ENCODE results near the gene SLC25A14. TPM values are rescaled to one million over a fixed set of nuclear protein-coding genes. Genes with fewer than 3 reads are reported as not detected.
"Not testable (repeated sequence)": the region's sequence is repeated elsewhere in the genome, so short reads cannot be mapped to it uniquely, and the experiment has no call there.

SLC25A14 gene
- 10 to 100 TPM in 2 of 3 donors, 1 to 10 TPM in 1; 9.6 to 11.3 (median 10.9) TPM for total RNA-seq

GRCh38 chrX:130339408-130340222 is at the start of gene SLC25A14:
TSS of gene SLC25A14 (plus strand) at chrX:130339919. CDS start at chrX:130340279, 360 bp downstream.
- ATAC-seq (peak; percentile 90 to 94), DNase-seq (peak; percentile 52)
- Mint-ChIP-seq H3K4me3 (peak within 1 kb of the TSS; percentile 93), H3K36me3 (ENCODE audit: insufficient read depth) (no peaks in the 10 kb centered on the region), H3K4me1 (ENCODE audit: low read depth) (peaks cover 15% of the 10 kb centered on the region), H3K9me3 (no peaks in the 10 kb centered on the region), H3K27me3 (ENCODE audit: low read depth) (no peaks in the 10 kb centered on the region)

- ATAC-seq: no peak
- H3K4me1 Mint-ChIP-seq (ENCODE audit: low read depth): no peaks in the 10 kb centered on the region
Measured at GRCh38 chrX:130295519-130296296, 44.0 kb upstream of the SLC25A14 start.

GRCh38 chrX:130296297-130296678 is 43.4 kb upstream of the SLC25A14 start:
- Mint-ChIP-seq H3K4me1 (ENCODE audit: low read depth) (no peaks in the 10 kb centered on the region), H3K4me3 (no peak overlapping the region), H3K36me3 (ENCODE audit: insufficient read depth) (no peaks in the 10 kb centered on the region), H3K27me3 (ENCODE audit: low read depth) (peaks cover 5% of the 10 kb centered on the region), H3K9me3 (no peaks in the 10 kb centered on the region)
- no peak for ATAC-seq
- no peak for DNase-seq

More at GRCh38 chrX:130295519-130296296, 44.0 kb upstream of the SLC25A14 start:
- Mint-ChIP-seq H3K9me3 (no peaks in the 10 kb centered on the region), H3K27me3 (ENCODE audit: low read depth) (peaks cover 5% of the 10 kb centered on the region), H3K36me3 (ENCODE audit: insufficient read depth) (no peaks in the 10 kb centered on the region), H3K4me3 (no peak overlapping the region)
- DNase-seq: no peak

- Mint-ChIP-seq H3K4me1 (ENCODE audit: low read depth) (no peaks in the 10 kb centered on the region), H3K27me3 (ENCODE audit: low read depth) (peaks cover 5% of the 10 kb centered on the region), H3K4me3 (no peak overlapping the region), H3K36me3 (ENCODE audit: insufficient read depth) (no peaks in the 10 kb centered on the region), H3K9me3 (no peaks in the 10 kb centered on the region)
- DNase-seq: no peak
- no peak for ATAC-seq
Measured at GRCh38 chrX:130296743-130297142, 43.0 kb upstream of the SLC25A14 start.

GRCh38 chrX:130299279-130300009 is 40.3 kb upstream of the SLC25A14 start:
- ATAC-seq: no peak

GRCh38 chrX:130300010-130300282 is 39.8 kb upstream of the SLC25A14 start:
- H3K36me3 Mint-ChIP-seq (ENCODE audit: insufficient read depth): no peaks in the 10 kb centered on the region
- H3K27me3 Mint-ChIP-seq (ENCODE audit: low read depth): peaks cover 3% of the 10 kb centered on the region
- H3K4me3 Mint-ChIP-seq: no peak overlapping the region
- no peak for ATAC-seq
- DNase-seq: no peak
- no peaks in the 10 kb centered on the region for H3K4me1 Mint-ChIP-seq (ENCODE audit: low read depth)
- no peaks in the 10 kb centered on the region for H3K9me3 Mint-ChIP-seq

More at GRCh38 chrX:130299279-130300009, 40.3 kb upstream of the SLC25A14 start:
- Mint-ChIP-seq H3K9me3 (no peaks in the 10 kb centered on the region), H3K36me3 (ENCODE audit: insufficient read depth) (no peaks in the 10 kb centered on the region), H3K4me1 (ENCODE audit: low read depth) (no peaks in the 10 kb centered on the region), H3K27me3 (ENCODE audit: low read depth) (peaks cover 3% of the 10 kb centered on the region), H3K4me3 (no peak overlapping the region)
- DNase-seq: no peak

- H3K4me3 Mint-ChIP-seq: no peak overlapping the region
- no peaks in the 10 kb centered on the region for H3K4me1 Mint-ChIP-seq (ENCODE audit: low read depth)
- no peaks in the 10 kb centered on the region for H3K9me3 Mint-ChIP-seq
- ATAC-seq (no peak), DNase-seq (no peak)
- no peaks in the 10 kb centered on the region for H3K36me3 Mint-ChIP-seq (ENCODE audit: insufficient read depth)
- H3K27me3 Mint-ChIP-seq (ENCODE audit: low read depth): peaks cover 3% of the 10 kb centered on the region
Measured at GRCh38 chrX:130301405-130301804, 38.3 kb upstream of the SLC25A14 start.

GRCh38 chrX:130301977-130302376 is 37.7 kb upstream of the SLC25A14 start:
- ATAC-seq: no peak

GRCh38 chrX:130304587-130305368 is 34.9 kb upstream of the SLC25A14 start:
- no peaks in the 10 kb centered on the region for H3K36me3 Mint-ChIP-seq (ENCODE audit: insufficient read depth)
- H3K4me3 Mint-ChIP-seq: no peak overlapping the region
- no peaks in the 10 kb centered on the region for H3K27me3 Mint-ChIP-seq (ENCODE audit: low read depth)
- H3K4me1 Mint-ChIP-seq (ENCODE audit: low read depth): no peaks in the 10 kb centered on the region
- ATAC-seq (no peak), DNase-seq (no peak)
- H3K9me3 Mint-ChIP-seq: no peaks in the 10 kb centered on the region

More at GRCh38 chrX:130301977-130302376, 37.7 kb upstream of the SLC25A14 start:
- Mint-ChIP-seq H3K27me3 (ENCODE audit: low read depth) (no peaks in the 10 kb centered on the region), H3K36me3 (ENCODE audit: insufficient read depth) (no peaks in the 10 kb centered on the region), H3K9me3 (no peaks in the 10 kb centered on the region), H3K4me1 (ENCODE audit: low read depth) (no peaks in the 10 kb centered on the region), H3K4me3 (no peak overlapping the region)
- DNase-seq: no peak

GRCh38 chrX:130319886-130320285 is 19.8 kb upstream of the SLC25A14 start:
- H3K27me3 Mint-ChIP-seq (ENCODE audit: low read depth); H3K4me1 Mint-ChIP-seq (ENCODE audit: low read depth); H3K4me3 Mint-ChIP-seq; H3K36me3 Mint-ChIP-seq (ENCODE audit: insufficient read depth); ATAC-seq; H3K9me3 Mint-ChIP-seq; DNase-seq: not testable (repeated sequence)

- peaks cover 5% of the 10 kb centered on the region for H3K27me3 Mint-ChIP-seq (ENCODE audit: low read depth)
- no peaks in the 10 kb centered on the region for H3K36me3 Mint-ChIP-seq (ENCODE audit: insufficient read depth)
- no peak overlapping the region for H3K4me3 Mint-ChIP-seq
- DNase-seq: no peak
- peaks cover 5% of the 10 kb centered on the region for H3K9me3 Mint-ChIP-seq
- no peak for ATAC-seq
- no peaks in the 10 kb centered on the region for H3K4me1 Mint-ChIP-seq (ENCODE audit: low read depth)
Measured at GRCh38 chrX:130321550-130321949, 18.2 kb upstream of the SLC25A14 start.

GRCh38 chrX:130330146-130330545 is 9.6 kb upstream of the SLC25A14 start:
- no peaks in the 10 kb centered on the region for H3K4me1 Mint-ChIP-seq (ENCODE audit: low read depth)
- peaks cover 14% of the 10 kb centered on the region for H3K27me3 Mint-ChIP-seq (ENCODE audit: low read depth)
- no peaks in the 10 kb centered on the region for H3K9me3 Mint-ChIP-seq
- H3K36me3 Mint-ChIP-seq (ENCODE audit: insufficient read depth): no peaks in the 10 kb centered on the region
- no peak for DNase-seq
- H3K4me3 Mint-ChIP-seq: no peak overlapping the region
- ATAC-seq: no peak

GRCh38 chrX:130330706-130331105 is 9.0 kb upstream of the SLC25A14 start:
- Mint-ChIP-seq H3K4me1 (ENCODE audit: low read depth) (no peaks in the 10 kb centered on the region), H3K36me3 (ENCODE audit: insufficient read depth) (no peaks in the 10 kb centered on the region), H3K9me3 (no peaks in the 10 kb centered on the region), H3K4me3 (no peak overlapping the region), H3K27me3 (ENCODE audit: low read depth) (peaks cover 14% of the 10 kb centered on the region)
- ATAC-seq (no peak), DNase-seq (no peak)

GRCh38 chrX:130336531-130336930 is 3.2 kb upstream of the SLC25A14 start:
- Mint-ChIP-seq H3K27me3 (ENCODE audit: low read depth) (no peaks in the 10 kb centered on the region), H3K36me3 (ENCODE audit: insufficient read depth) (no peaks in the 10 kb centered on the region), H3K4me1 (ENCODE audit: low read depth) (peaks cover 15% of the 10 kb centered on the region), H3K9me3 (no peaks in the 10 kb centered on the region), H3K4me3 (no peak overlapping the region)
- no peak for DNase-seq
- ATAC-seq: no peak

Measured in activated T-cell treated with anti-CD3 and anti-CD28 coated beads, Interleukin-2, amount 50 U/mL, for 4 hours (primary cell).